ENCODE measurements around the gene BZW1.
"Not testable (repeated sequence)": the region's sequence is repeated elsewhere in the genome, so short reads cannot be mapped to it uniquely, and the experiment has no call there.

BZW1 gene

GRCh38 chr2:200794143-200794542 lies 17.6 kb upstream of the BZW1 start:
- DNase-seq, result no peak

- DNase-seq, result no peak
Observed at GRCh38 chr2:200795028-200795440, 16.7 kb upstream of the BZW1 start.

GRCh38 chr2:200796561-200796960 lies 15.1 kb upstream of the BZW1 start:
- DNase-seq, result no peak

GRCh38 chr2:200797242-200797770 lies 14.4 kb upstream of the BZW1 start:
- no peak for DNase-seq

- DNase-seq, result no peak
Observed at GRCh38 chr2:200798514-200798913, 13.2 kb upstream of the BZW1 start.

- DNase-seq, result no peak
Observed at GRCh38 chr2:200800458-200800857, 11.3 kb upstream of the BZW1 start.

GRCh38 chr2:200801431-200801830 lies 10.3 kb upstream of the BZW1 start:
- not testable (repeated sequence) for DNase-seq

- no peak for DNase-seq
Observed at GRCh38 chr2:200809506-200810251, 2.0 kb upstream of the BZW1 start.

GRCh38 chr2:200810252-200810997 lies 1.3 kb upstream of the BZW1 start:
- DNase-seq, result no peak

- DNase-seq, result no peak
Observed at GRCh38 chr2:200810998-200811332, 745 bp upstream of the BZW1 start.

- peak; percentile 61 for DNase-seq
Observed at GRCh38 chr2:200812122-200813022, 662 bp downstream of the BZW1 start.

GRCh38 chr2:200814276-200814815 lies 2.6 kb downstream of the BZW1 start:
- no peak for DNase-seq

GRCh38 chr2:200814917-200815316 lies 3.2 kb downstream of the BZW1 start:
- DNase-seq, result no peak

- DNase-seq, result not testable (repeated sequence)
Observed at GRCh38 chr2:200818732-200819131, 7.0 kb downstream of the BZW1 start.

GRCh38 chr2:200820573-200821234 lies 9.0 kb downstream of the BZW1 start:
- no peak for DNase-seq

- no peak for DNase-seq
Observed at GRCh38 chr2:200821686-200822245, 10.1 kb downstream of the BZW1 start.

GRCh38 chr2:200828104-200828503 lies 16.4 kb downstream of the BZW1 start:
- DNase-seq, result no peak

GRCh38 chr2:200828572-200829257 lies 17.0 kb downstream of the BZW1 start:
- DNase-seq, result no peak

GRCh38 chr2:200829258-200829655 lies 17.5 kb downstream of the BZW1 start:
- no peak for DNase-seq

GRCh38 chr2:200834701-200835100 lies 23.0 kb downstream of the BZW1 start:
- no peak for DNase-seq

- DNase-seq, result no peak
Observed at GRCh38 chr2:200839513-200839912, 27.8 kb downstream of the BZW1 start.
